Measurements from ENCODE around the gene NOS1.

DNA sequence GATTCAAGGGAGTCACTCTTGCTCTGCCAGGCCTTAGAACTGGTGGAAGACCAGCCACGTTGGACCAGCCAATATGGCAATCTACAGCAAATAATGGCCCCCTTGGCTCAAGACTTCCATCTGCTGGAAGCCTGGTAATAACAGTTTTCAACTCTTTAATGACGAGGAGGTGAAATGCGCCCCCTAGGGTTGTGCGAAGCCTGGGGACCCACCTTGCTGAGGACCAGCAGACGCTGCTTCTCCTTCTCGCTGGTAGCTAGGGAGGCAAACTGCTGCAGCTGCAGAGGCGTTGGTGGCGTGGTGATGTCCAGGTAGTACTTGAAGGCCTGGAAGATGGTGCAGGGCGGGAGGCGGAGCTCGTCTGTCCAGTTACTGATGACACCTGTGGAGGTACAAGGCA lies 129.7 kb downstream of the NOS1 start:
- TF ChIP-seq, protein P1, sequence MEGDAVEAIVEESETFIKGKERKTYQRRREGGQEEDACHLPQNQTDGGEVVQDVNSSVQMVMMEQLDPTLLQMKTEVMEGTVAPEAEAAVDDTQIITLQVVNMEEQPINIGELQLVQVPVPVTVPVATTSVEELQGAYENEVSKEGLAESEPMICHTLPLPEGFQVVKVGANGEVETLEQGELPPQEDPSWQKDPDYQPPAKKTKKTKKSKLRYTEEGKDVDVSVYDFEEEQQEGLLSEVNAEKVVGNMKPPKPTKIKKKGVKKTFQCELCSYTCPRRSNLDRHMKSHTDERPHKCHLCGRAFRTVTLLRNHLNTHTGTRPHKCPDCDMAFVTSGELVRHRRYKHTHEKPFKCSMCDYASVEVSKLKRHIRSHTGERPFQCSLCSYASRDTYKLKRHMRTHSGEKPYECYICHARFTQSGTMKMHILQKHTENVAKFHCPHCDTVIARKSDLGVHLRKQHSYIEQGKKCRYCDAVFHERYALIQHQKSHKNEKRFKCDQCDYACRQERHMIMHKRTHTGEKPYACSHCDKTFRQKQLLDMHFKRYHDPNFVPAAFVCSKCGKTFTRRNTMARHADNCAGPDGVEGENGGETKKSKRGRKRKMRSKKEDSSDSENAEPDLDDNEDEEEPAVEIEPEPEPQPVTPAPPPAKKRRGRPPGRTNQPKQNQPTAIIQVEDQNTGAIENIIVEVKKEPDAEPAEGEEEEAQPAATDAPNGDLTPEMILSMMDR (conservative IDR thresholded peaks at IDR 0.05; ENCODE audit: low read length) = peak; percentile 46
- no peak for TF ChIP-seq EZH2phosphoT487 (IDR thresholded peaks at IDR 0.05; ENCODE audit: borderline replicate concordance, low read depth, low read length)
